HuH-7 (cell line): Measurements from ENCODE around the gene TMEM164.

Experiments
- DNase-seq: peaks from one replicate; pipeline ENCODE4 v3.0.0; 2011; ENCODE audit warnings: low spot score

Gene TMEM164

DNA sequence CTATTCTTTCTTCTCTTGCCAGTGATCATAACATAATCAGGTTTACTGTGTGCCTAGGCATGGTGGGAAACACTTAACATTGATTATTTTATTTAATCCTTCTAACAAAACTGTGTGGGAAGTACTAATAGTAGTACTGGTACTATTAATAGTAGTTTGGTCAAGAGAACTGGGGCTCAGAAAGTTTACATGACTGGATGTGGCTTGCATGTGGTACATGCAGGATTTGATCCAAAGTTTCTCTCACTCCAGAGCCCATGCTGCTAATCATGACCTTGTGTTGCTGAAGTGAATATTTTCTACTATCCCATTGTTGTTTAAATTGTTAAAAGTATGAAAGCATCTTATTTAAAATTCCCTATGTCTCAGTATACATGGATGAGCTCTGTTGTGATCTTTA is 78.4 kb downstream of the TMEM164 start:
- DNase-seq = no peak

DNA sequence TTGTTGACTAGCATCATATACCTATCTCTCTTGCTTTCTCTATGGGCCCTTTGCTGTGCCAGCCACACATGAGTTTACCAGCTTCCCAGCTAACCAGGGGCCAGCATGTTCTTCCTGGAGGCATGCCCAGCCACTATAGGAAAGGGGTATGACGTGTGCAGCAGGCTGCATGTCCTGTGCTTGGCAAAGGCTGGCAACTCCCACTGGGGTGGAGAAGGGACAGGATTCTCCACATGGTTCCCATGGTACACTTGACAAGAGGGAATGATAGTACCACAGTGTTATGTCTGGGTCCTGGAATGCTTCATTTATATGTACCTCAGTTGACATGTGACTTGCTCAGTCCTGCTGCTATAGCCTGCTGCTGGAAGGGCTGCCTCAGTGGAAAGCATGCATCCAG is 78.8 kb downstream of the TMEM164 start:
- no peak for DNase-seq

DNA sequence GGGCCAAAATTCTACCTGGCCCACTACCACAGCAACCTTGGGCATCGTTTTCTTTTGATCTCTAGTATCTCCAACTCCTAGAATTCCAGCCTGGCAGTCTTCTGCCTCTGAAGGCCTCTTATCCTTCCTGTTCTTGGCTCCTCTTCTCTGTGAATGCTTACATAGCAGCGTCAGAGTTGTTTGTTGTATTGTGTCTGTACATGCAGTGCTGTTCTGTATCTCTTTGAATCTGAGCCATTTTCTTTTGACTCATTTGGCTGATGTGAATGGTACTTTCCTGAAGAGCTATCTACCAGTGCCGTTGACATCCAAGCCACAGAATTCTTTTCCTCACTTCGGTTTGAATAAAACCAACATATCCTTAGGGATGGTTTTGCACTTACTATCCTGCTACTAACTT is 79.2 kb downstream of the TMEM164 start:
- DNase-seq = no peak

DNA sequence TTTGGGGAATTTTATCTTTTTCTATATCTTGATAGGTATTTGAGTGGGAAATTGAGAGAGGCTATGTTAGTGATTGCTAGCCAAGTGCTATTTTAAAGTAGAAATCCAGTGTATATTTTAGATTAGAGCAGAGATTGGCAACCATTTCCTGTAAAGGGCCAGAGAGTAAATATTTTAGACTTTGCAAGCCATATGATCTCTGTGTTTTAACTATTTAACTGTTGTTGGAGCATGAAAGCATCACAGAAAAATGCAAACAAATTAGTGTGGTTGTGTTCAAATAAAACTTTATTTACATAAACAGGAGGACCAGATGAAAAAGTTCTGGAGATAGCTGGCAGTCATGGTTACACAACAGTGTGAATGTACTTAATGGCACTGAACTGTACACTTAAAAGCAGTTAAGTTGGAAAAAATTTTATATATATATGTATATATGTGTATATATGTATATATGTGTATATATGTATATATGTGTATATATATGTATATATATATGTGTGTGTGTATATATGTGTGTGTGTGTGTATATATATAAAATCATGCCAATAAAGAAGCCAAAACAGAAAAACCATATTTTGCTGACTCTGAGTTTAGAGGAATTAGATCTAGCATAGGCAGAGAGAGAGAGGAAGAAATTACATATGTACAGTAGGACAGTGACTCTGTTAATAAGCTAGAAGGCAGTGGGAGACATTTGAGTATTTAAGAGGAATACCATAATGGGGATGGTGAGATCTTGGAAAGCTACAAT is 83.4 kb downstream of the TMEM164 start:
- DNase-seq = no peak

DNA sequence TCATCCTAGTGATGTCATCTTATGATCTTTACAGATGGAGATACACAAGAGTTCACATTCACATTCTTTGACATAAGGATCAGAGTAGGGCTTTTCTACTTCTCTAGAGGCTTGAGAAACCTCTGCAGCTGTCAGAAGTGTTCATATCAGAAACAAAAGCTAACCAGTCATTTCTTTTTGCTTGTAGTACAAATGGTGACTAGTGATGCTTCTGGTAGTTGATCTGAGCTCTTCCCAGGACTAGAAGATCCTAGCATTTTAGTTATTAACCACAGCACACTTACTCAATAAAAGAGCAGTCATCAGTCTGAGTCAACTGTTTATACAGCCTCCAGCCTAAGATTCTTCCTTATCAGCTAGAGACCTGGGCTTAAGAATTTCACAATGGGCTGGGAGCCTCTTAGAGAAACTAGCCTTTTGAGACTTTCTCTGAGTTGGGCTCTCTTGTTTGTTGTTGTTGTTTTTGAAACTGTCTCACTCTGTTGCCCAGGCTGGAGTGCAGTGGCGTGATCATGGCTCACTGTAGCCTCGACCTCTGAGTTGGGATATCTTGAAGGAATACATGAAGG is 84.1 kb downstream of the TMEM164 start:
- peak; percentile 17 for DNase-seq

DNA sequence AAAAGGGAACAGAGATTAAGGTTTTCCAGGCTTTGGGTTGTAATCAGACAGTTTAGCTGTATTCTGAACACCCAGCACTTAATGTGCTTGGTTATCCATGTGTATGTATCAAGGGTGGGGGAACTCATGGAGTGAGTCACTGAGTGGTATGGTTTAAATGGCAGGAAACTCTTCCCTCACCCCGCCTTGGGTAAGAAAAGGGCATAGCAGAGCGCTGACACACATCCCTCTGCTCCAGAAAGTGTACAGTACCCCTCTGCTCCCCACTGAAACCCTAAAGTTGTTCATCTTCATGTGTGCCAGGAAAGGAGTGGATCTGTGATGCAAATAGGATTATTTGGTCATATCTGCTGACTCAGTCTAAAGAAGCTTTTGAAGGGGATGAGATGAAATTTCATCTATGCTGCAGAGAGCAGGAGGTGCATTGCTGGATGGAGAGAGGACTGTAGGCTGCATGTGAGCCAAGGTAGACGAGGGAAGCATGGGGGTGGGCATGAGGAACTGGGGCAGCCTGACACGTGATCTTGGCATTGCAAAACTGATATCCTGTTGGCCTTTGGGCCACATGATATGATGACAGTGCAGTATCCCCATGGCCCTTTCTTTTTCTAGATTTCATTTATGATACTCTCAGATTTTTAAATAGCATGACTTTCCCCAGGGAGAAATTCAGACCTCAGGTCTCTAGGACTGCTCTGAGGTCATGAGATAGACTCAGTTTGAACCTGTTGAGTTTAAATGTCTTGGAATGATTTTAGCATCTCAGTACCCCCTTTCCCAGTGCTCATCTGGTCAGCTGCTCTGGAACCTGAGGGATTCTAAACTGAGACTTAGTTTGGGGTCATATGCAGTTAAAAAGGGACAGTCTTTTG is 84.8 kb downstream of the TMEM164 start:
- no peak for DNase-seq

DNA sequence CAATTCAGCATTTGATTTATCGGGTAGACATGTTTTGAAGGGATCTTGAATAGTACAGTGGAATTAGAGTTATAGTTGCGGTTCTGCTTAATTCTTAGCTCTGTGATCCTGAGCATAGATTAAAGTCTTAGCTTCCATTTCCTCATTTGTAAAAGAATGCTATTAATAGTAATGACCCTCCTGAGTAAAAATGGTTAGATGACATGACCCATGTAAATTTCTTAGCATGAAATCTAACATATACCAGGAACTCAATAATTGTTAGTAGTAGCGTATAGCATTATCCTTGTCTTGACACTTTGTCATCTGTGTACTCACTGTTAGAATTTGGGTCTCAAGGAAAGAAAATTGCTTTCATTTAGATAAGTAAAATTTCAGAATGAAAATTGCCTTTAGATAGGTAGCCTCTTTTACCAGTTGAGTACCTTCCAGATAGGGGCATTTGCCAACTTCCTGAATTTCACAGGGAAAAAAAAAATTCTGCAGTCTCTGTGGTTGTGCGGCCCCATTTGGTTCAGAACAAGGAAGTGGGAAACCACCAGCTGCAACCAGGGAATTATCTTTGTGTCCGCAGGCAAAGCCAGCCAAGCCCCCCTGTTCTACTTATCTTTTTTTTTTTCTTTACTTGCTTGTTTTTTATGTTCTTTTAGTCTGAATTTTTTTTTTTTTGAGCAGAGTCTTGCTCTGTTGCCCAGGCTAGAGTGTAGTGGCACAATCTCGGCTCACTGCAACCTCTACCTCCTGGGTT is 86.9 kb downstream of the TMEM164 start:
- DNase-seq = no peak

DNA sequence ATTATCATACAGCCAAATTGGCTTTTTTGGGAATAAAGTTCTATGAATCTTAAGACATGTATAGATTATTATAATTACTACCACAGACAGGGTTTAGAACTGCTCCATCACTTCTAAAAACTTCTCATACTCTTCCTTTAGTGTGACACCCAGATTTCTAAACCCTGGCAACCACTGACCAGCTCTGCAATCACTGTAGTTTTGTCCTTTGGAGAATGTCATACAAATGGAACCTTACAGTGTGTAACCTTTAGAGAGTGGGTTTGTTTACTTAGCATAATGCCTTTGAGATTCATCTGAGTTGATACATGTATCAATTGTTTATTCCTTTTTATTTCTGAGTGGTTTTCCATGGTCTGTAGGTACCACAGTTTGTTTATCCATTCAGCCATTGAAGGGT is 95.0 kb downstream of the TMEM164 start:
- no peak for DNase-seq

DNA sequence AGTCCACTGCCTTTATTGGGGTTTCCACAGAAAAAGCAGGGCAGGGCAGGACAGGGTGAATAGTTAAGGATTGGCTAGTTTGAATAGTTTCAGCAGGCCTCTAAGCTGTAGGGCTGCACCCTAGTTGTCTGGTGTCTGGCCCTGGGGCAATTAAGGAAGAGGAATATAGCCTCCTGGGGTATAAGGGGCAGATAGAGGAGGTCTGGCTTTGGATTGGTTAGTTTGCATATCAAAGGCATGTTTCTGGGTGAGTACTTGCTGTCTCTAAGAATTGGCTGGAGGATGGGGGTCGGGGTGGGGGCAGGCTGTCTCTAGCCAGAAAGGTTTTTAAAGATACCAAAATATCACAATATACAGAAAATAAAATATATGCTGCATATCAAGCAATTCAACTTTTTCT is 100.4 kb downstream of the TMEM164 start:
- no peak for DNase-seq

DNA sequence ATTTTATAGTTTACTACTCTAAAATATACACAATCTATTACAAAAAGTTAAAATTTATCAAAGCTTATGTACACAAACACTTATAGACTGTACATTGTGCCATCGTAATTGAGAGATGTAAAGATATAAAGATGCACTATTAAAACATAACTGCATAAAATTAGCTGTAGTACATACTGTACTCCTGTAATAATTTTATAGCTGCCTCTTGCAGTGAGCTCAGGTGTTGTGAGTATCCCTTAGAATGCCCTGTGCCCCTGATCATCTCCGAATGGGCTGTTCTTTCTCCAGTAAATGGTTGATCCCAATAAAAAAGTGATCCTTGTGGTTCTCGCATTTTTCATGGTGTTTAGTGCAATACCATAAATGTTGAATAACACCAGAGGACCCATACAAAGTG is 101.2 kb downstream of the TMEM164 start:
- DNase-seq = no peak

DNA sequence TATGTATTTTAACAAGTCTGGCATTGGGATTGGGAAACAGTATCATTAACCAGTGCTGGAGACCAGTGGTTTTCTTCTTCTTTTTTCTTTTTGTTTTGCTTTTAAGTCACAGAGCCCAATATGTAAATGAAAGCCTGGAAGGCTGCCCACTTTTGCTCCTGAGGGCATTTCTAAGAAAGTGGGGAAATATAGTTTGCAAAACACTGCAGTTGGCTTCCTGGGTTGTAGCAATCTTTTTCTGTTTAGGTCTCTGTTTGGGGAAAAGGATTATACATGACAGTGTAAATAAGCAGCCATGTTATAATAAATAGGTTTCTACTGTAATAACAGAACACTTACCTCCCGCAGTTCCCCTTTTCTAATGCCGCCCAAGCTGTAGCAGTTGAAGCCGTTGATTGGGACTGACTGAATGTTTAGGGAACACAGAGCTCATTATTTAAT is 105.5 kb downstream of the TMEM164 start:
- DNase-seq = no peak

DNA sequence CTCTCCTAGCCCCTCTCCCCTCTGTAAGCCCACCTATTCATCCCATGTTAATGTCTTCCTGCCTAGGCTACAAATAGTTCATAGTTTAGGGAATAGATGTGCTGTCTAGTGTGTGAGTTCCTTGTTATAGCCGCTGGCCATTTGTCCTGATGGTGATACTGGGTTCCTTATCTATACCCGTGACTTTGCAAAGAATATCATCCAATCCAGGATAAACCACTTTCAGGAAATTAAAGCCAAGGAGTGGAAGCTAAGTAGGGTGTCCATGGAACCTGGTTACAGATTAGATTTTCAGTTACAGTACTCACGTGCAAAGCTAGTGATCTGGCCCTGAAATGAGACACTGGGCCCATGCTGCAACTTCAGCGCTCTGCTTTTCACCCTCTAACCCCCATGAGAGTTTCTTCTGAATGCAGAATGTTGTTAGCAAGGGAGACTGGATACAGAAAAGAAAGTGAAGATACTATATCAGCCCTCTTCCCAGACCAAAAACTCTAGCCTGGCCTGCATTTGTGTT is 111.4 kb downstream of the TMEM164 start:
- no peak for DNase-seq

DNA sequence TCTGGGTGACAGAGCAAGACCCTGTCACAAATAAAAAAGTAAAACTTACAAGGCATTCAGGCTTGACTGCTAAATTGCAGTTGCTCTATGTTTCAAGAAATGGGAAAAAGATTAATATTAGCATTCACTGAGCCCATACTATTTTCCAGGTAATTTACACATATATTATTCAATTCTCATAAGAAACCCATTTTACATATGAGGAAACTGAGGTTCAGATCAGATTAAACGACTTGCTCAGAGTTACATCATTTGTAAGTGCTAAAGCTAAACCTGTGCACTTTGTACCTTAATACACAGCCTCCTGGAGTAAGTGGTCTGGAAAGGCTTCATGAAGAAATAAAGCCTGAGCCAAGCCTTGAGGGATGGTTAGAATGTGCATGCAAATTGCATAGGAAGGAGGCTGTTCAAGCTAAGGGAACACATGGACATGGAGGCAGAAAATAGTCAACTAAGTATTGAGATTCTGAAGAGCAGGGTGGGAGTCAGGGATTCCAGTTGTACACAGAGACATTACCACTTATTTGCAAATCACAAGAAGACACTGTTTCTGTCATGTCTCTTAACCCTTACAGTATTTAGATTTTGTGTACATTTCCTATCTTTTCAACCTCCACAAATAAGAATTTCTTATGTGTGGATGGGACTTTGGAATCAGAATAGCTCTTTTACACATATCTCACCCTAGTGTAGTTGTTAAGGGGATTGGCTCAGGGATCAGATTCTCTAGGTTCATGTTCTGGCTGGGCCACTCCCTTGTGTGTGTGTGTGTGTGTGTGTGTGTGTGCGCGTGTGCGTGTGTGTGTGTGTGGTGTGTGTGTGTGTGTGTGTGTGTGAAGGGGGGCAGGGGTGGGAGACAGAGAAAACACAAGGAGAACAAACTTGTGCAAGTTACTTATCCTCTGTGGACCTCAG is 113.4 kb downstream of the TMEM164 start:
- DNase-seq = no peak

DNA sequence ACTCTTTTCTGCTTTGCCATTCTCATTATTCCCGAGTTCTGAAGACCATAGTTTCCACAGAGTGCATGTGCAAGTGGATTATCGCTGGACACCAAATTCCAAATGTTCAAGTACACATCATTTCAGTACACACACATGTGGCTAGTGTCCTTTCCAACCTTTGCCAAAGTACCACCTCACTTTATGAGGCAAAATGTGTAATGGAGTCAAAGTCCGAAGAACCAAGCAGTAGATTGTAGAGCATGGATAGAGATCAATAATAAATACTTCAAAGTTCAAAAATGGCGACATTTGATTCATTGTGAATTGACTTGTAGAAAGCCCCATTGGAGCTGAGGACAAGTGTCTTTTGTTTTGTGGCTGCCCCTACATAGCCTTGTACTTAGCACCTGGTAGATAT is 115.6 kb downstream of the TMEM164 start:
- no peak for DNase-seq

DNA sequence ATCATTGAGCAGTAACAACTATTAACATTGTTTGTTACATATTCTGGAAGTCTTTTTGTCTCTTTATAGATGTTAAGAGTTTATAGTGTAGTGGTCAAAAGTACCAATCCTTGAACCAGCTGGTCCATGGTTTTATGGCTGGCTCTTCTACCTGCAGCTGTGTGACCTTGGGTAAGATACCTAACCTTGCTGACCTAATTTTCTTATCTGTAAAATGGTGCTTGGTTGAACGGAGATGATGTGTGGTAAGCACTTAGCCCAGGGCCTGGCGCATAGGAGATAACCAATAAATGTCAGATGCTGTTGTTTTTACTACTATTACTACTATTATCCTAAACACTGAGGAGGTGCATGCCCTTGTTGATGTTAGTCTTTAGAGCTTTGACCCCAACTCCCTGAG is 116.6 kb downstream of the TMEM164 start:
- no peak for DNase-seq

DNA sequence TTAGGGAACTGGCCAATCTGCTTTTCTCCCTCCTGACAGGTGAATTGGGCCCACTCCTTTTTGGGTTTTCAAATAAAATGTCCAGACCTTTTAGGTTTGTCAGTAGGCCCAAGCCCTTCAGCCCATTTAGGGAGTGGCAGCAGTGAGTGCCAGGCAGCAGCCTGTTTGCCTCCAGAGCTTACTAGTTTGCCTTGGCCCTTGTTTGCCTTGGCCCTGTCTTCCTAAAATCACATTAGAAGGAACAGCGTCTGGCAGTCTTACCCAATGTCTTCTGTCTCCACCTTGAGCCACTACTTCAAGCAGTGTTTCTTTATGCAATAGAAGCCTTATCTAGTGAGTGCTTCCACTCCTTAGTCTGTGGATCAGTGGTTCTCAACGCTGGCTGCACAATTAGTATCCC is 117.1 kb downstream of the TMEM164 start:
- no peak for DNase-seq

DNA sequence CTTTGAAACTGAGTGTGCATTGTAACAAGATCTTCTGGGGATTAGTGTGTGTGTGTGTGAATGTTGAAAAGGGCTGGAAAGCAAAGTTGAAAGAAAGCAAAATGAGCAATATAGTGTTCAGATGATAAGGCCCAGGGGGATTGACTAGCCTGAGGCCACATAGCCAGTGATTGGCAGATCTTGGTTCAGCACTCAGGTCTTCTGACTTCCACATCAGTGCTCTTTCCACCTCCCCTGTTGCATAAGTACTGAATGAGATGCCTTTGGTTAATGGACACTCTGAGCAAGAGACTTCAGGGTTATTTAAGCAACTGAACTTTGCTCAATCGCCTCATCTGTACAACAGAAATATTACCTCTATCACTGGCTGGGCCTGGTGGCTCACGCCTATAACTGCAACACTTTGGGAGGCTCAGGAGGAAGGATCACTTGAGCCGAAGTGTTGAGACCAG is 120.4 kb downstream of the TMEM164 start:
- peak; percentile 40 for DNase-seq

DNA sequence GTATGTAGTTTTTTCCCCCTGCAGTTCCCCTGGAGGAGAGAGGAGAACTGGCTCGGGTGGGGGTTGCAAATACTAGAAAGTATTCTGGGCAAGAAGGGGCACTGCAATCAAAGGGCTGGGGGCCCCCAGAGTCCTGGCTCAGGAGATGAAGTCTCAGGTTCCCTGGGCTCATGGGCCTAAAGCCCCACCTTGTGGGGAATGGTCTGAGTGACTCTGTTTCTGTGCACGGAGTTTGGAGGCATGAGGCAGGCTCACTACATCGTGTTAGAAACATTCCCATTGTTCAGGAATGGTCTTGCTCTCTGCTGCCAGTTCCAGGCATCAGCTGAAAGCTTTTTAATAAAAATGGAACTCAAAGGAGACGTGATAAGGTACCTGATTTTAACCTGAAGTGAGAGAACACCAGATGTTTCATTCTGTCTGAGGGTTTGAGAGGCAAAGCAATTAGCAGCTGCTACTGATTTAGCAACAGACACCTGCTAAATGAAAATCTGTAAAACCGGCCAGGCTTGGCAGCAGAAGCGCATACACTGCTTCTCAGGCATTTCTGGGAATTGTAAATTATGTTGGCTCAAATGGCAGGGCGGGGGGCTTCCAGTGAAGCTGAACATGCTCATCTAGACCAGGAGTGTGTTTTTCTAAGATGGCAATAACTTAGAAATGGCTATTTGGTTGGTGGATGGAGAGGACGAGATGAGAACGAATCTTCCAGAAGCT is 122.7 kb downstream of the TMEM164 start:
- DNase-seq = peak; percentile 30

DNA sequence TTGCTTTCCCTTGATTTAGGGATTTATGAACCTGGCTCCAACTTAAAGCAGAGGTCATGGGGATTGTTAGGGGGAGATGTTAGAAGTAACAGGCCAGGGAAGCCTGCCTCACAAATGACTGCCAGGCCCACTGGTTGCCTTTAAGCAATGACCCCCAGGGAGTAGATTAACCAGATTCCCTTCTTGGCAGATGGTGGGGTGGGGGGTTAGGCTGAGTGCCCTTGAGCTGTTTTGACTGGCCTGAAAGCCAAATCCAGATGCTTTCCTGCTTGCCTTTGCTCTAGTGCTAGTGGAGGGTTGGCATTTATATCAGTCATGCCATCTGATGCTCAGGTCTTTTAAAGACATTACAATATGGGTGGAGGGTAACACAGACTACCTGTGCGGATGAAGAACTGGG is 128.1 kb downstream of the TMEM164 start:
- DNase-seq = no peak

DNA sequence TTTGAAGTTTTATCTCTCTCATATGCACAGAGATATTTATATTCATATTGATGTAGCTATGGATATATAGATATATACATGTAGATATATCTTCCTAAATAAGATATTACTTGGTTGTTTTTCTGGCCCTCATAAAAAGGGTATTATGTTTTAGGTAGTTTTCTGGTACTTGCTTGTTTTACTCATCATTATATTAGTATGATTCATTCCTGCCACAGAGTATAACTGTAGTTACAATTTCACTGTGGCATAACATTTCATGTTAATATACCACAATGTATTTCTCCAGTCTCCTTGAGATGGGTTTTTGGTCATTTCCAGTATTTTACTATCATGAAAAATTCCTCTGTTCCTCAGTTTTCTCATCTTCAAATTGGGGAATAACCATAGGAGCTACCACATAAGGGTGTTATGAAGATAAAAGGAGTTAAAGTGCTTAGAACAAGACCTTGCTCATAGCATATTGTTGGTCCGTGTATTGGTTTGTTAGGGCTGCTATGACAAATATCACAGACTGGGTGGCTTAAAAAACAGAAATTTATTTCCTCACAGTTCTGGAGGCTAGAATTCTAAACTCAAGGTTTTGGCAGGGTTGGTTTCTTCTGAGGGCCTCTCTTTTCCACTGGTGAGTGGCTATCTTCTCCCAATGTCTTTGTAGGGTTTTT is 129.7 kb downstream of the TMEM164 start:
- no peak for DNase-seq
